ENCODE measurements around the gene FGF14. TPM values are rescaled to one million over a fixed set of nuclear protein-coding genes. Genes with fewer than 3 reads are reported as not detected.

The FGF14 gene
- total and polyA plus RNA-seq, 2 donors from 2014 or later = 0.47 to 3.3 TPM

- H3K27me3 ChIP-seq (ENCODE audit: control insufficient read depth, insufficient read depth, low read length) = no peaks in the 10 kb centered on the region
- H3K4me1 ChIP-seq (ENCODE audit: control insufficient read depth in 2 of 3, insufficient read depth in 2 of 3, low read depth in 1 of 3, low read length in 3 of 3) = no peaks in the 10 kb centered on the region
- H3K9ac ChIP-seq (ENCODE audit: low read length in 3 of 3) = no peak overlapping the region
- peak in 1 of 5 donors; percentile 4 for DNase-seq
- no peak overlapping the region for H3K4me3 ChIP-seq (ENCODE audit: low read length in 3 of 3)
- no peaks in the 10 kb centered on the region for H3K9me3 ChIP-seq (ENCODE audit: control insufficient read depth in 2 of 3, insufficient read depth in 1 of 3, low read length in 3 of 3)
- no peak for TF ChIP-seq CTCF (IDR thresholded peaks at IDR 0.05; ENCODE audit: borderline replicate concordance, extremely low read depth, insufficient read depth)
- intact Hi-C loops (cut with DNase I) = no loop called here
- no peak for FAIRE-seq
- no peak overlapping the region for H3K27ac ChIP-seq (ENCODE audit: low read depth in 2 of 2, low read length in 2 of 2)
- H3K36me3 ChIP-seq (ENCODE audit: control insufficient read depth in 2 of 3, insufficient read depth in 3 of 3, low read length in 3 of 3) = no peaks in the 10 kb centered on the region
These were observed 181.1 kb downstream of the FGF14 start for GRCh38 chr13:102220681-102221228.

- Histone ChIP-seq H3K36me3 (ENCODE audit: control insufficient read depth in 2 of 3, insufficient read depth in 3 of 3, low read length in 3 of 3) (no peaks in the 10 kb centered on the region), H3K4me1 (ENCODE audit: control insufficient read depth in 2 of 3, insufficient read depth in 2 of 3, low read depth in 1 of 3, low read length in 3 of 3) (no peaks in the 10 kb centered on the region), H3K27ac (ENCODE audit: low read depth in 2 of 2, low read length in 2 of 2) (no peak overlapping the region), H3K4me3 (ENCODE audit: low read length in 3 of 3) (no peak overlapping the region), H3K9me3 (ENCODE audit: control insufficient read depth in 2 of 3, insufficient read depth in 1 of 3, low read length in 3 of 3) (no peaks in the 10 kb centered on the region), H3K9ac (ENCODE audit: low read length in 3 of 3) (no peak overlapping the region), H3K27me3 (ENCODE audit: control insufficient read depth, insufficient read depth, low read length) (no peaks in the 10 kb centered on the region)
- FAIRE-seq = no peak
- intact Hi-C loops (cut with DNase I) = no loop called here
- TF ChIP-seq CTCF (IDR thresholded peaks at IDR 0.05; ENCODE audit: borderline replicate concordance, extremely low read depth, insufficient read depth) = no peak
- DNase-seq = no peak
These were observed 186.9 kb downstream of the FGF14 start for GRCh38 chr13:102214956-102215355.

- Histone ChIP-seq H3K27me3 (ENCODE audit: control insufficient read depth, insufficient read depth, low read length) (no peaks in the 10 kb centered on the region), H3K4me3 (ENCODE audit: low read length in 3 of 3) (no peak overlapping the region), H3K27ac (ENCODE audit: low read depth in 2 of 2, low read length in 2 of 2) (no peak overlapping the region), H3K4me1 (ENCODE audit: control insufficient read depth in 2 of 3, insufficient read depth in 2 of 3, low read depth in 1 of 3, low read length in 3 of 3) (no peaks in the 10 kb centered on the region), H3K9me3 (ENCODE audit: control insufficient read depth in 2 of 3, insufficient read depth in 1 of 3, low read length in 3 of 3) (no peaks in the 10 kb centered on the region), H3K36me3 (ENCODE audit: control insufficient read depth in 2 of 3, insufficient read depth in 3 of 3, low read length in 3 of 3) (no peaks in the 10 kb centered on the region), H3K9ac (ENCODE audit: low read length in 3 of 3) (no peak overlapping the region)
- FAIRE-seq = no peak
- no peak for TF ChIP-seq CTCF (IDR thresholded peaks at IDR 0.05; ENCODE audit: borderline replicate concordance, extremely low read depth, insufficient read depth)
- no peak for DNase-seq
- intact Hi-C loops (cut with DNase I) = no loop called here
These were observed 189.1 kb downstream of the FGF14 start for GRCh38 chr13:102212729-102213128.

GRCh38 chr13:102208347-102208746 lies 193.5 kb downstream of the FGF14 start:
- DNase-seq (no peak), FAIRE-seq (no peak)
- no peaks in the 10 kb centered on the region for H3K9me3 ChIP-seq (ENCODE audit: control insufficient read depth in 2 of 3, insufficient read depth in 1 of 3, low read length in 3 of 3)
- intact Hi-C loops (cut with DNase I) = no loop called here
- H3K27me3 ChIP-seq (ENCODE audit: control insufficient read depth, insufficient read depth, low read length) = no peaks in the 10 kb centered on the region
- H3K27ac ChIP-seq (ENCODE audit: low read depth in 2 of 2, low read length in 2 of 2) = no peak overlapping the region
- H3K9ac ChIP-seq (ENCODE audit: low read length in 3 of 3) = no peak overlapping the region
- H3K36me3 ChIP-seq (ENCODE audit: control insufficient read depth in 2 of 3, insufficient read depth in 3 of 3, low read length in 3 of 3) = no peaks in the 10 kb centered on the region
- H3K4me3 ChIP-seq (ENCODE audit: low read length in 3 of 3) = no peak overlapping the region
- no peak for TF ChIP-seq CTCF (IDR thresholded peaks at IDR 0.05; ENCODE audit: borderline replicate concordance, extremely low read depth, insufficient read depth)
- no peaks in the 10 kb centered on the region for H3K4me1 ChIP-seq (ENCODE audit: control insufficient read depth in 2 of 3, insufficient read depth in 2 of 3, low read depth in 1 of 3, low read length in 3 of 3)

Data from kidney (tissue), 14 donors.